Transverse colon (tissue), 4 donors: Measurements from ENCODE around the gene MOB2.

Experiments used
- EP300 ChIP-seq: sonication (generic); formaldehyde crosslinking; IDR thresholded peaks from one replicate; pipeline ENCODE4 v1.6.1; 2017; ENCODE audit warnings: antibody characterized with exemption, low read depth
- POLR2A ChIP-seq: fragments of 450-650 bp; IDR thresholded peaks from one replicate; pipeline ENCODE4 v1.6.1; 2016; ENCODE audit warnings: antibody characterized with exemption, mild to moderate bottlenecking, moderate library complexity
- POLR2AphosphoS5 ChIP-seq, 3 donors: sonication (generic); formaldehyde crosslinking; IDR thresholded peaks; one replicate each; pipeline ENCODE4 v1.6.1; 2016; ENCODE audit warnings: antibody characterized with exemption in 3 of 3
- TF ChIP-seq, protein P1 (sequence below), 5 experiments: fragments of 200-600 bp in 3 of 5; fragments of 450-650 bp in 2 of 5; sonication (generic) in 3 of 5; IDR thresholded peaks; 1 replicate in 2 of 5; 2 replicates in 3 of 5; pipeline ENCODE4 v1.5.1; 2016 to 2017; ENCODE audit warnings: antibody characterized with exemption in 5 of 5, inconsistent platforms in 3 of 5, mild to moderate bottlenecking in 2 of 5, moderate library complexity in 1 of 5

DNA sequence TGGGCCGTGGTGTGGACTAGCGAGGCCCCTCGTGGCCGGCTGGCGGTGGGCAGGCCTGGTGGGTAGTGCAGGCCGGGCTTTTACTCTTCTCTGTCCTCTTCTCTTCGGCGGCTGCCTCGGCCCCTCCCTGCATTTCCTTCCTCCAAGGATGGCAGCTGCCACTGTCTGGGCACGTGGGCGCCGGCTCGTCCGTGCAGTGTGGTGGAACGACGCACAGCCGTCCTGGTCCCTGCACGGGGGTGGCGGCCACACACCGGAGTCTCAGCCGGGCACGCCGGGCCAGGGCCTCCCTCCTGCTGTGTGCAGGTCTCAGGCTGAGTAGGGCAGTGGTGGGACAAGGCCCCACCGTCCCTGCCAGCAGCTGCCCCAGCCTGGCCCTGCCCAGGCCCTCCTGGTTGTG, 37.7 kb downstream of the MOB2 start:
- TF ChIP-seq, protein P1, sequence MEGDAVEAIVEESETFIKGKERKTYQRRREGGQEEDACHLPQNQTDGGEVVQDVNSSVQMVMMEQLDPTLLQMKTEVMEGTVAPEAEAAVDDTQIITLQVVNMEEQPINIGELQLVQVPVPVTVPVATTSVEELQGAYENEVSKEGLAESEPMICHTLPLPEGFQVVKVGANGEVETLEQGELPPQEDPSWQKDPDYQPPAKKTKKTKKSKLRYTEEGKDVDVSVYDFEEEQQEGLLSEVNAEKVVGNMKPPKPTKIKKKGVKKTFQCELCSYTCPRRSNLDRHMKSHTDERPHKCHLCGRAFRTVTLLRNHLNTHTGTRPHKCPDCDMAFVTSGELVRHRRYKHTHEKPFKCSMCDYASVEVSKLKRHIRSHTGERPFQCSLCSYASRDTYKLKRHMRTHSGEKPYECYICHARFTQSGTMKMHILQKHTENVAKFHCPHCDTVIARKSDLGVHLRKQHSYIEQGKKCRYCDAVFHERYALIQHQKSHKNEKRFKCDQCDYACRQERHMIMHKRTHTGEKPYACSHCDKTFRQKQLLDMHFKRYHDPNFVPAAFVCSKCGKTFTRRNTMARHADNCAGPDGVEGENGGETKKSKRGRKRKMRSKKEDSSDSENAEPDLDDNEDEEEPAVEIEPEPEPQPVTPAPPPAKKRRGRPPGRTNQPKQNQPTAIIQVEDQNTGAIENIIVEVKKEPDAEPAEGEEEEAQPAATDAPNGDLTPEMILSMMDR (IDR thresholded peaks at IDR 0.05) = no peak
- TF ChIP-seq POLR2AphosphoS5 (IDR thresholded peaks at IDR 0.05) (no peak), POLR2A (no peak), EP300 (no peak)
